Activated B cell treated with CpG ODN at 0.5 μM for 24 hours (primary cell): Measurements from ENCODE around the gene HDAC4. TPM values are rescaled to one million over a fixed set of nuclear protein-coding genes. Genes with fewer than 3 reads are reported as not detected.

Source experiments
- ATAC-seq: fragments of 200-7000 bp; cut with Tn5 transposase; one replicate; pipeline ENCODE4 v1.10.0; 2021; ENCODE audit warnings: low read depth, mild to moderate bottlenecking, moderate library complexity
- CTCF ChIA-PET: fragments of 350-600 bp; sonication (Branson Sonifier 250); formaldehyde crosslinking; loops from one replicate; lab custom pipeline; 2021; ENCODE audit warnings: antibody characterized with exemption; lab: Charles Lee
- POLR2A ChIA-PET: fragments of 350-600 bp; sonication (Branson Sonifier 250); formaldehyde crosslinking; loops from one replicate; lab custom pipeline; 2021; ENCODE audit warnings: antibody characterized with exemption; lab: Charles Lee
- DNase-seq: peaks from one replicate; pipeline ENCODE4 v3.0.0; 2022
- H3K27ac Mint-ChIP-seq: one replicate; pipeline ENCODE4 v1.8.0; 2020; ENCODE audit warnings: mixed read lengths
- H3K27me3 Mint-ChIP-seq: one replicate; pipeline ENCODE4 v1.8.0; 2021; ENCODE audit warnings: mixed read lengths
- H3K36me3 Mint-ChIP-seq: one replicate; pipeline ENCODE4 v1.8.0; 2021; ENCODE audit warnings: low read depth, mixed read lengths
- H3K4me1 Mint-ChIP-seq: one replicate; pipeline ENCODE4 v1.8.0; 2021; ENCODE audit warnings: mixed read lengths
- H3K4me3 Mint-ChIP-seq: one replicate; pipeline ENCODE4 v1.8.0; 2020; ENCODE audit warnings: mild to moderate bottlenecking, mixed read lengths
- H3K9me3 Mint-ChIP-seq: one replicate; pipeline ENCODE4 v1.8.0; 2020; ENCODE audit warnings: mixed read lengths
- intact Hi-C: fragments of 100-400 bp; cut with micrococcal nuclease; formaldehyde crosslinking; loops from one replicate; pipeline ENCODE4 v1.15.1; 2024
- total RNA-seq: library from RNA; stranded (reverse); gene quantifications from 2 replicates; pipeline ENCODE4 v1.2.3, GENCODE V29; 2022
- TF ChIP-seq, protein P1 (sequence below): fragments of 200-600 bp; IDR thresholded peaks from one replicate; pipeline ENCODE4 v1.8.0; 2022; ENCODE audit warnings: antibody characterized with exemption, mild to moderate bottlenecking

Gene HDAC4
- total RNA-seq, 1 donor from 2014 or later = 31.9 TPM

DNA sequence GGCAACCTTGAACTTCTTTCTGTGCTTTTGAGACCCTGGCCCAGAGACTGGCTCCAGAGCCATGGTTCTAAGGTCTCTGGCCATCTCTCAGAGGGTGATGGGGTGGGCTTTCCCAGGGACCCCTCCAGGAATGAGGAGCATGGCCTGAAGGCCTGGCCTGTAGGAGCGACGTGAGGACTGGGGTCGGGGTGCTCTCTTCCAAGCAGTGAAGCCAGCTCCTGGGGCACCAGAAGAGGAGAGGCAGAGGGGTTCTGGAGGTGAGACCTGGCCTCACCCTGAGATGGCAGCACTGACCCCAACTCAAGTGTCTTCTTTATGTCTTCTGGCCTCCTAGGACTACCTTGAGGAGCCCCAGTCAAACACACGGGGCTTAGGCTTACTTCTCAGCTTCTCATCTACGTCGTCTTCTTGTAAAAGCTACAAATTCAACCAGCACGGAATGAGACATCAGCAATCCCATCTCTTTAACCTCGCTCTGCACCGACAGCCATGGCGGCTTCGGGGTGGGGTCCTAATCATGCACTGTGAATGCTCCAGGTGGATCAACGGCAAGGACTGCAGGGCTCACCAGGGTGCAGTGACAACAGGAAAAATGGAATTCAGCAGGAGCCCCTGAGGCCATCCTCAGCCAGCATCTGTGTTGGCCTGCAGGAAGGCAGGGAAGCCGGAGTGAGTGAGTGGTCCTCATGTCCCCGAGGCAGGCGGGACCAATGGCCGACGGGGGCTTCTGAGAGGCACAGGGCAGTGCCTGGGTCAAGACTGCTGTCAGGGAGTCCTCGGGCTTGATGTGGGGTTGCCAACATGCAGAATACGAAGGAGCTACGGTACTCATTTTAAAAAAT, 214.1 kb downstream of the HDAC4 start:
- Mint-ChIP-seq H3K27me3 (no peaks in the 10 kb centered on the region), H3K27ac (no peak overlapping the region), H3K9me3 (no peaks in the 10 kb centered on the region), H3K4me3 (no peak overlapping the region), H3K36me3 (peaks cover 42% of the 10 kb centered on the region), H3K4me1 (no peaks in the 10 kb centered on the region)
- intact Hi-C loops = no loop called here
- TF ChIP-seq, protein P1, sequence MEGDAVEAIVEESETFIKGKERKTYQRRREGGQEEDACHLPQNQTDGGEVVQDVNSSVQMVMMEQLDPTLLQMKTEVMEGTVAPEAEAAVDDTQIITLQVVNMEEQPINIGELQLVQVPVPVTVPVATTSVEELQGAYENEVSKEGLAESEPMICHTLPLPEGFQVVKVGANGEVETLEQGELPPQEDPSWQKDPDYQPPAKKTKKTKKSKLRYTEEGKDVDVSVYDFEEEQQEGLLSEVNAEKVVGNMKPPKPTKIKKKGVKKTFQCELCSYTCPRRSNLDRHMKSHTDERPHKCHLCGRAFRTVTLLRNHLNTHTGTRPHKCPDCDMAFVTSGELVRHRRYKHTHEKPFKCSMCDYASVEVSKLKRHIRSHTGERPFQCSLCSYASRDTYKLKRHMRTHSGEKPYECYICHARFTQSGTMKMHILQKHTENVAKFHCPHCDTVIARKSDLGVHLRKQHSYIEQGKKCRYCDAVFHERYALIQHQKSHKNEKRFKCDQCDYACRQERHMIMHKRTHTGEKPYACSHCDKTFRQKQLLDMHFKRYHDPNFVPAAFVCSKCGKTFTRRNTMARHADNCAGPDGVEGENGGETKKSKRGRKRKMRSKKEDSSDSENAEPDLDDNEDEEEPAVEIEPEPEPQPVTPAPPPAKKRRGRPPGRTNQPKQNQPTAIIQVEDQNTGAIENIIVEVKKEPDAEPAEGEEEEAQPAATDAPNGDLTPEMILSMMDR = no peak
- CTCF ChIA-PET = no interaction called here
- POLR2A ChIA-PET = no interaction called here
- no peak for ATAC-seq
- no peak for DNase-seq

DNA sequence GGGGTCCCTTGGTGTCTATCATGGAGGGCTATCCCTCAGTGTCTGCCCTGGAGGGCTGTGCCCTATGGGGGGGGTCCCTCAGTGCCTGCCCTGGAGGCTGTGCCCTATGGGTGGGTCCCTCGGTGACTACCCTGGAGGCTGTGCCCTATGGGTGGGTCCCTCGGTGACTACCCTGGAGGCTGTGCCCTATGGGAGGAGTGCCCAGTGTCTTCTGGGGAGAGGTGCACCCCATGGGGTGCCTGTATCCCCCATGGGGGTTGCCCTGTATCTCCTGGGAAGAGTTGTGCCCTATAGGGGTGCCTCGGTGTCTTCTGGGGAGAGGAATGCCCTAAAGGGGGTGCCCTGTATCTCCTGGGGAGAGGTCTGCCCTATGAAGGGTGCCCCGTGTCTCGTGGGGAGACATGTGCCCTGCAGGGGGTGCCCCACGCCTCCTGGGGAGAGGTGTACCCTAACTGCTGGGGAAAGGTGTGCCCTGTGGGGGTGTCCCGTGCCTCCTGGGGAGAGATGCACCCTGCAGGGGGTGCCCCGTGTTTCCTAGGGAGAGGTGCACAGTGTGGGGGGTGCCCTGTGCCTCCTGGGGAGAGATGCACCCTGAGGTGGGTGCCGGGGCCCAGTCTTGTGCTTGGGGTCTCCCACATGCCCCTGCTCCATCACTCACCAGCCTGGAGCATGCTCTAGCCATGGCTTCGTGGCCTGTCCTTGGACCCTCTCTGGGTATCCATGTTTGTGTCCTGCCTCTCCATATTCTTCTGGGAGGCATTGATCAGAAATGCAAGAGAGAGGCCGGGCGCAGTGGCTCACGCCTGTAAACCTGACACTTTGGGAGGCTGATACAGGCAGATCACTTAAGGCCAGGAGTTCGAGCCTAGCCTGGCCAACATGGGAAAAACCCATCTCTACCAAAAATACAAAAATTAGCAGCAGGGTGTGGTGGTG, 215.6 kb downstream of the HDAC4 start:
- TF ChIP-seq, protein P1 = no peak
- Mint-ChIP-seq H3K4me3 (no peak overlapping the region), H3K27ac (no peak overlapping the region), H3K27me3 (no peaks in the 10 kb centered on the region), H3K9me3 (no peaks in the 10 kb centered on the region), H3K36me3 (peaks cover 45% of the 10 kb centered on the region), H3K4me1 (no peaks in the 10 kb centered on the region)
- ChIA-PET POLR2A (no interaction called here), CTCF (no interaction called here)
- DNase-seq (no peak), ATAC-seq (no peak)
- intact Hi-C loops = no loop called here

DNA sequence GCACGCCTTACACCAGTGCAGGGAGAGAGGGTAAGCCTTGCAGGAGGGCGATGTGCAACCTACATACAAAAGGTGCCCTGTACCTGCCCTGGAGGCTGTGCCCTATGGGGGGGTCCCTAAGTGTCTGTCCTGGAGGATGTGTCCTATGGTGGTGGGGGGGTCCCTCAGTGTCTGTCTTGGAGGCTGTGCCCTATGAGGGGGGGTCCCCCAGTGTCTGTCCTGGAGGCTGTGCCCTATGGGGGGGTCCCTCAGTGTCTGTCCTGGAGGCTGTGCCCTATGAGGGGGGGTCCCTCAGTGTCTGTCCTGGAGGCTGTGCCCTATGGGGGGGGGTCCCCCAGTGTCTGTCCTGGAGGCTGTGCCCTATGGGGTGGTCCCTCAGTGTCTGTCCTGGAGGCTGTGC, 216.6 kb downstream of the HDAC4 start:
- ATAC-seq = no peak
- CTCF ChIA-PET = no interaction called here

DNA sequence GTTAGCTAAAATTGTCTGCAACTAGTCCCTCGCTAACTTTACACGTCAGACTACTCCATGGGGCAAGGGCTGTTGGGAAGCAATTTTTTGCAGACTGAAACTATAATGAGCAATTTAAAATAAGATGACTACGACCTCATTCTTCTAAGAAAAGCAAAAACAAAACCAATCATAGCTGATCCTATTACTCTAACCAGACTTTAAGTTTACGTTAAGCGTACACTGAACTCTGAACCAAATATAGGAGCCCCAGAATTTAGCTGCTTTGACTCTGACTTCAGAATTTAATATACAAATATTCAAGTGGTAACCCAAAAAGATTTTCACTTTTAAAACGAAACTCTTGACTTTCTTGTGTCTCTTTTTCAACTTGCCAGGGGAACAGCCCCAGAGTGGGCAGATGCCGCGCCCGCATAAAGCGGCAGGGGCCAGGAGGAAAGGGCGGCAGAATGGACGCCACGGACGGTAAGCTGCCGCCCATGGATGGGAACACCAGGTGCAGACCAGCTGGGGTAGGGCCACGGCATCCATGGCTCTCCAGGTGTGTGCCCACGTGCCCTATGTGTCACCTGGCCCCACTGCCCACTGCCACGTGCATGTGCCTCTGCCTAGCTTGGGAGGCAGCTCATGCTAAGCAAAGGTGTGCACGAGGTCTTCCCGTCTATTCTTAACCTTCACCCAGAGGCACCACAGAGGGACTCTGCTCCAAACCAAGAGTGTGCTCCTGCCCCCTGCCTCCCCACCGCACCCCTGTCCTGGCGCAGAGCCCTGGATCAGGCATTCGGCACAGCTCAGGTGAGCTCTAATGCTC, 217.6 kb downstream of the HDAC4 start:
- no peak overlapping the region for H3K27ac Mint-ChIP-seq
- TF ChIP-seq, protein P1 = no peak
- H3K4me3 Mint-ChIP-seq = no peak overlapping the region
- no peak for ATAC-seq
- peaks cover 48% of the 10 kb centered on the region for H3K36me3 Mint-ChIP-seq
- intact Hi-C loops = no loop called here
- no peaks in the 10 kb centered on the region for H3K4me1 Mint-ChIP-seq
- CTCF ChIA-PET = no interaction called here
- H3K9me3 Mint-ChIP-seq = no peaks in the 10 kb centered on the region
- no peaks in the 10 kb centered on the region for H3K27me3 Mint-ChIP-seq
- DNase-seq = no peak
- POLR2A ChIA-PET = no interaction called here

More for the DNA sequence above, 216.6 kb downstream of the HDAC4 start:
- no peak for DNase-seq
- Mint-ChIP-seq H3K27ac (no peak overlapping the region), H3K36me3 (peaks cover 49% of the 10 kb centered on the region), H3K27me3 (no peaks in the 10 kb centered on the region), H3K9me3 (no peaks in the 10 kb centered on the region), H3K4me1 (no peaks in the 10 kb centered on the region), H3K4me3 (no peak overlapping the region)
- intact Hi-C loops = no loop called here
- POLR2A ChIA-PET = no interaction called here
- TF ChIP-seq, protein P1 = no peak
